DOHH2 (cell line): ENCODE results near the gene ADCY5.

Source experiments
- CTCF ChIP-seq: fragments of 200-600 bp; sonication (generic); IDR thresholded peaks from one replicate; pipeline ENCODE4 v1.5.1; 2014; ENCODE audit warnings: antibody characterized with exemption, mild to moderate bottlenecking, low read depth, low read length; ENCODE audit not compliant: poor library complexity, severe bottlenecking
- EZH2phosphoT487 ChIP-seq: fragments of 200-600 bp; sonication (generic); IDR thresholded peaks from 2 replicates; pipeline ENCODE4 v1.6.1; 2017; ENCODE audit warnings: borderline replicate concordance, mild to moderate bottlenecking, antibody characterized with exemption, low read length, moderate library complexity, mixed read lengths

- TF ChIP-seq CTCF (no peak), EZH2phosphoT487 (no peak)
Measured at GRCh38 chr3:123244128-123244527, 204.8 kb downstream of the ADCY5 start.
